ENCODE results near the gene SYPL2.

Gene SYPL2

DNA sequence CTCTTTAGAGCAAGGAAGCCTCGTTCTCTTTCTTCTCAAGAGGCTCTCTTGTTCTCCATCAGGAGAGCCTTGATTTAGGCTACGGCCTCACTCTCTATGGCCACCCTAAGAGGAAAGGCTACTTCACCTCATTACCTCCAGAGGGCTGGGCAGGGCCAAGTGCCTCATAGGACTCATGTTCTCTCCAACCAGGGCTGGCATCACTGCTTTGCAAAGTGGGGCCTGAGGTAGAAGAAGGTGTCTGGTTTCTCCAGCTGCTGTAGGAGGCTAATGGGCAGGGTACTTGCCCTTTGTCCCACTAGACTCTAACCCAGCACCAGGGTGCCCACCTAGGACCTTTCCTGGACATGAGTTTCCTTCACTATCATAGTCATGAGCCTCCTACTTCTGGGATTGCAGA is 15.3 kb downstream of the SYPL2 start:
- Mint-ChIP-seq H3K27me3 (peaks cover 16% of the 10 kb centered on the region), H3K9me3 (no peaks in the 10 kb centered on the region), H3K36me3 (ENCODE audit: low read depth) (no peaks in the 10 kb centered on the region), H3K27ac (no peak overlapping the region), H3K4me1 (ENCODE audit: low read depth) (peaks cover 29% of the 10 kb centered on the region), H3K4me3 (no peak overlapping the region)

DNA sequence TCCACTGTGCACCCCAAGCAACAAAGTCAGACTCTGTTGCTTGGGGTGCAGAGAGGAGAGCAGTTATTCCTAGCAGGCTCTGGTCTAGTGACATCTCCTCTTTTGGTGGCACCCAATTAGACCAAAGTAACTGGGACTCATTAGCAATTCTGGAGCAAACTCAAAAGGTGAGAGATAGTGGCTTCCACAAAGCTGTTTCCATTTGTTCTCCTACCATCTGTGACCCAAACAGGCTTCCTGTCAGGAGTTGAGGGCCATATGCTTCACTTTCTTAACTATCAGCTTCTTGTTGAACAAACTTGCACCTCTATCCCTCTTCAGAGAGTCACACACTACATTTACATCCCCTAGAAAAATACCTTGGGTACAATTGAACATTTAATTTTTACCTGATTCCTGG is 15.9 kb downstream of the SYPL2 start:
- H3K4me3 Mint-ChIP-seq: peak overlapping the region; percentile 92
- no peaks in the 10 kb centered on the region for H3K36me3 Mint-ChIP-seq (ENCODE audit: low read depth)
- H3K9me3 Mint-ChIP-seq: no peaks in the 10 kb centered on the region
- H3K27ac Mint-ChIP-seq: no peak overlapping the region
- H3K27me3 Mint-ChIP-seq: peaks cover 16% of the 10 kb centered on the region
- H3K4me1 Mint-ChIP-seq (ENCODE audit: low read depth): peaks cover 30% of the 10 kb centered on the region

DNA sequence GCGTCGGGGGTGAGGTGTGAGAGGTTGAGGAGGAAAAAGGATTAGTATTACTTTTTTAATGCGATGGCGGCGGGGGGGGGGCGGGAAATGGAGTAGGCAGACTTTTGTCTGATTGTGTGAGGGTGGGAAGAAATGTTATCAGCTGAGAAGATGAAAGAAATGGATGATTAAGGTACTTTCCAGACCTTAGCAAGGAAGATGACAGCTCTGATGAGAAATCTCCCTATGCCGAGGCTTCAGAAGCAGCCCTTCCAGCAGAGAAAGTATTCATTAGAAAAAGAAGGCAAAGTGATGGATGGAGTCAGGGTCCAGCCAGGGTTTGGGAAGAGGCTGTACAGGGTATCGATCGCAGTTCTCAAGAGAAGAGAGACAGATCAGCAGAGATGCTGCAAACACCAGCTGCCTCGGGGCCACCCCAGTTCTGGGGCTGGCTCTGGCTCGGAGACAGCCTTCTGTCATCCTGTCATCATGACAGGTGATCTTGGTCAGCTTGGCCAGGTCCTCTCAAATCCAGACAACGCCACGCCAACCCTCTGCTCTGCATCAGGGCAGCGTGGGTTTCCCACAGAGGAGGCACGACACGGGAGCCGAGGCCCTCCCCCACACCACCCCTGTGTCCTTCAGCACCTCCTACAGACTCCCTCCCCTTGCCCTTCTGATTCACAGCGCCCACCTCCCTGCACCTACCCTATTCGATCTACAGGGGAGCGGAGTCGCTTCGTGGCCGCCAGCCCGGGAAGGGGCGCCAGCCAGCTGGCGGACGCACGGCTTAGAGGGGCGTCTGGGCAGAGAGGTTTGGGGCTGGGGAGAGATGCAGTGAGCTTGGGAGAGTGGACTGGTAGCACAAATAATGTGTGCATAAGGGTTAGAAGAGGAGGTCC is 16.7 kb downstream of the SYPL2 start:
- Mint-ChIP-seq H3K36me3 (ENCODE audit: low read depth) (peaks cover 3% of the 10 kb centered on the region), H3K27ac (peak overlapping the region; percentile 77), H3K27me3 (peaks cover 16% of the 10 kb centered on the region), H3K9me3 (no peaks in the 10 kb centered on the region), H3K4me3 (peak overlapping the region; percentile 92), H3K4me1 (ENCODE audit: low read depth) (peaks cover 30% of the 10 kb centered on the region)

DNA sequence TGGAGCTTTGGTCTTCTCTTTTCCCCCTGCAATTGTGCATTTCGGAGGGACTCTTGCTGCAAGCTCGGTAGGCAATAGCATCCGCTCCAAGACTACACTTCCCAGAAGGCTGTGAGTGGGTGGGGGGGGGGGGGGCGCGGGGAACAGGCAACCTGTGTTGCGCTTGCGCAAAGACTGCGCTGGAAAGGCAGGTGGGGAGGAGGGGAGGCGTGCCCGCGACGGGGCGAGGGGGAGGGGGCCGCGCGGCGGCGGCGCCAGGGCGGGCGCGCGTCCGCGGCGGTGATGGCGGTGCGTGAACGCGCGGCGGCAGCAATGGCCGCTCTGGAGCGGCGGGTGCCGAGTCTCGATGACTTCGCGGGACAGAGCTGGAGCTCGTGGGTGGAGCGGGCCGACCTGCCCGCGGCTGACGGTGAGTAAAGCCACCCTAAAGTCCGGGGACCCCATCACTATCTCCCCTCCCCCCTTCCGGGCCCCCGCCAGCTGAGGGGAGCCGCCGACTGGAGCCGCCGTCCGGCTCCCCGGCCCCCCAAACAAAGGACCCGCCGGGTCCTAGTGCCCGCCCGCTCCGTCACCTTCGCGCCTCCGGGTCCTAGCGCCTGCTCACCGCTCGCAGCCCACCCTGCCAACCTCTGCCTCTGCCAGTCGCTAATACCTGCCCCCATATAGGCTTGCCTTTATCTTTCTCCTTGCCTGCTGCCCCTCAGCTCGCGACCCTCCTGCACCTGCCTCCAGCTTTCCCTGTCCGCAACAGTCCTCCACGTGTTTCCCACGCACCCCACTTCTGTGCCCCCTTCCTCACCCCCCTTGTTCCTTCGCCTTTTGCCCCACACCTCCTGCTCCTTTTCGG is 17.5 kb downstream of the SYPL2 start, which contains the start of gene ATXN7L2:
Gene ATXN7L2 (plus strand): TSS at position 234 of the 847 bp plus-strand sequence. CDS start 49 bp downstream, at position 283.
- Mint-ChIP-seq H3K4me1 (ENCODE audit: low read depth) (peaks cover 30% of the 10 kb centered on the region), H3K27ac (peak within 1 kb of the TSS; percentile 97), H3K9me3 (no peaks in the 10 kb centered on the region), H3K36me3 (ENCODE audit: low read depth) (peaks cover 11% of the 10 kb centered on the region), H3K4me3 (peak within 1 kb of the TSS; percentile 96), H3K27me3 (peaks cover 9% of the 10 kb centered on the region)

DNA sequence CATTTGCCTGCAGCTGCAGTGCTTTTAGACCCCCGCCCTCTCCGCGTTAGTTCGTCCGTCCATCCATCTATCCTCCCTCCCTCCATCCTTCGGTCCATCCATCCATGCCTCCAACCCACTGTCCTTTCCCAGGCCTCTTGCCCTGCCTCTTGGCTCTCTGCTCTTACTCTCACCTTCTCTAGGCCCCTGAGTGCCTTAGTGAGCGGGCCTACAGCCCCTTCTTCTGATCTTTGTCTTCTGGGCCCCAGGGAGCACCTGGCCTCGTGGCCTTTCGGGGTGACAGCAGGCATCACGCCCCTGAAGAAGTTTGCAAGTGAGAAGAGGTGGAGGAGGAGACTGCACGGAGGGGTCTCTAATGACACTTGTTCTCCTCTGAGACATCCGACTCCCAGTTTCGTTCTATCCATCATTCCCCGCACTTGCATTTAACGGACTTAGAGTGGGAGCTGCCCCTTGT is 18.2 kb downstream of the SYPL2 start:
- Mint-ChIP-seq H3K27me3 (peaks cover 6% of the 10 kb centered on the region), H3K9me3 (no peaks in the 10 kb centered on the region), H3K4me3 (peak overlapping the region; percentile 96), H3K4me1 (ENCODE audit: low read depth) (peaks cover 30% of the 10 kb centered on the region), H3K27ac (peak overlapping the region; percentile 97), H3K36me3 (ENCODE audit: low read depth) (peaks cover 11% of the 10 kb centered on the region)

DNA sequence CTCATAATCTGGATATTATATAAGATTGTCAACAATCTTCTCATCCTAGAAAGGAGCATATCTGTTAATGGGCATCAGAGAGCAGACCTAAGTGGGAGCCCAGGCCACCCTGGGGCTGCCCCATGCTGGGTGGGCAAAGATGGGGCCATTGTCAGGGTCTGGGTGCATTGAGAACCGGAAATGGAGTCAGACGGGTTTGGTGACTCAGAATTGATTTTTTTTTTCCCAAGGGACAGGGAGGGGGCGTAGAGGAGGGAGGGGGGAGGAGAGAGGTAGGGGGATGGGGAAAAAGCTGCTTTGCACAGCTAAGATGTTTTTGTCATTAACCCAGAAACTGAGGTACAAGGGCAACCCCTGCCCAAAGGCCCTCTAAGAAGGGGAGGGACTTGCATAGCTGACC is 18.7 kb downstream of the SYPL2 start:
- H3K9me3 Mint-ChIP-seq: no peaks in the 10 kb centered on the region
- H3K27me3 Mint-ChIP-seq: peaks cover 4% of the 10 kb centered on the region
- H3K27ac Mint-ChIP-seq: peak overlapping the region; percentile 97
- peaks cover 30% of the 10 kb centered on the region for H3K4me1 Mint-ChIP-seq (ENCODE audit: low read depth)
- peaks cover 11% of the 10 kb centered on the region for H3K36me3 Mint-ChIP-seq (ENCODE audit: low read depth)
- H3K4me3 Mint-ChIP-seq: peak overlapping the region; percentile 96

DNA sequence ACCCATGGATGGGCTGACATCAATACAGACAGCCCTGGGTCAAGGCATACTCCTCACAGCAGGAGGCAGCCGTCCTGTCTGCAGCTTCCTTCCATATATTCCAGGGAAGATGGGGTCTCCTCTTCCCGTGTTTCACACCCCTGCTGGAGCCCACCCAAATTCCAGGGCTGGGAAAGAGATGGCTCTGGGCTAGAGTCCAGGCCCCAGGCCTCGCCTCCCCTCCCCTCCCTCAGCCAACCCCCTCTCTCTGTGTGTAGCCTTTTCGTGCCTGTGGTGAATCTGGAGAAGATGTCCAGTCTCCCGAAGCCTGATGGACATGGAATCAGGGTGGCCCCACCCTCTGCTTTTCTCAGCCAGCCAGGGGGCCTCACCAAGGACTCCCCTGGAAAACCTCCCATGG is 20.9 kb downstream of the SYPL2 start:
- Mint-ChIP-seq H3K36me3 (ENCODE audit: low read depth) (peaks cover 11% of the 10 kb centered on the region), H3K4me1 (ENCODE audit: low read depth) (peaks cover 29% of the 10 kb centered on the region), H3K9me3 (no peaks in the 10 kb centered on the region), H3K27ac (no peak overlapping the region), H3K4me3 (no peak overlapping the region), H3K27me3 (no peaks in the 10 kb centered on the region)

DNA sequence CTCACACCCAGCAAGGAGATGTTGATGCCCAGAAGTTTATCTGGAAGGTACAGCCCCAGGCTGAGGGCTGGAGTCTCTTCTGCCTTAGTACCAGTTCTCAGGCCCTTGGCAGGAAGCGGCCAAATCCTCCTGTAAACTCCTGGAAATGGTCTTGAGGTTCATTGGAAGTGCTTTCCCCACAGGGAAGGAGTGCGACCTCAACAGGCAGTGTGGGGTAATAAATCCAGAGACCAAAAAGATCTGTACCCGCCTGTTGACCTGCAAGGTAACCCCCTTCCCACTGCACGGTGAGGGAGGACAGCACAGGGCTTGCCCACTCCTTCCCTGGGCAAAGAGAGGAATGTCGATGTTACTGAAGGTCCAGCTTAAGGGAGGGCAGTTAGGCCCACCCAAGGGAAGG is 21.9 kb downstream of the SYPL2 start:
- no peak overlapping the region for H3K27ac Mint-ChIP-seq
- H3K4me1 Mint-ChIP-seq (ENCODE audit: low read depth): peaks cover 22% of the 10 kb centered on the region
- H3K4me3 Mint-ChIP-seq: no peak overlapping the region
- H3K9me3 Mint-ChIP-seq: no peaks in the 10 kb centered on the region
- H3K27me3 Mint-ChIP-seq: no peaks in the 10 kb centered on the region
- peaks cover 11% of the 10 kb centered on the region for H3K36me3 Mint-ChIP-seq (ENCODE audit: low read depth)

DNA sequence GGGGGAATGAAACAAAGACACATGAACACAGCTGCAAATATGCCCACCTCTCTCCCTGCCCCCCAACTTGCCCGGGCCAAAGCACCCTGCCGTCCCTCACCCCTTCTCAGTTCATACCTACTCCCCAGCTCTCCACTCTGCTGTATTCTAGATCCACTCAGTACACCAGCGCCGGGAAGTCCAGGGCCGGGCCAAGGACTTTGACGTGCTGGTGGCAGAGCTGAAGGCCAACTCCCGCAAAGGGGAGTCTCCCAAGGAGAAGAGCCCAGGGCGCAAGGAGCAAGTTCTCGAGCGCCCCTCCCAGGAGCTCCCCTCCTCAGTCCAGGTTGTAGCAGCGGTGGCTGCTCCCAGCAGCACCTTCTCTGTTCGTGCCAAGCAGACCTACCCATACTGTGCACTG is 22.4 kb downstream of the SYPL2 start:
- H3K27ac Mint-ChIP-seq: no peak overlapping the region
- no peak overlapping the region for H3K4me3 Mint-ChIP-seq
- H3K36me3 Mint-ChIP-seq (ENCODE audit: low read depth): peaks cover 11% of the 10 kb centered on the region
- no peaks in the 10 kb centered on the region for H3K27me3 Mint-ChIP-seq
- H3K4me1 Mint-ChIP-seq (ENCODE audit: low read depth): peaks cover 18% of the 10 kb centered on the region
- H3K9me3 Mint-ChIP-seq: no peaks in the 10 kb centered on the region

DNA sequence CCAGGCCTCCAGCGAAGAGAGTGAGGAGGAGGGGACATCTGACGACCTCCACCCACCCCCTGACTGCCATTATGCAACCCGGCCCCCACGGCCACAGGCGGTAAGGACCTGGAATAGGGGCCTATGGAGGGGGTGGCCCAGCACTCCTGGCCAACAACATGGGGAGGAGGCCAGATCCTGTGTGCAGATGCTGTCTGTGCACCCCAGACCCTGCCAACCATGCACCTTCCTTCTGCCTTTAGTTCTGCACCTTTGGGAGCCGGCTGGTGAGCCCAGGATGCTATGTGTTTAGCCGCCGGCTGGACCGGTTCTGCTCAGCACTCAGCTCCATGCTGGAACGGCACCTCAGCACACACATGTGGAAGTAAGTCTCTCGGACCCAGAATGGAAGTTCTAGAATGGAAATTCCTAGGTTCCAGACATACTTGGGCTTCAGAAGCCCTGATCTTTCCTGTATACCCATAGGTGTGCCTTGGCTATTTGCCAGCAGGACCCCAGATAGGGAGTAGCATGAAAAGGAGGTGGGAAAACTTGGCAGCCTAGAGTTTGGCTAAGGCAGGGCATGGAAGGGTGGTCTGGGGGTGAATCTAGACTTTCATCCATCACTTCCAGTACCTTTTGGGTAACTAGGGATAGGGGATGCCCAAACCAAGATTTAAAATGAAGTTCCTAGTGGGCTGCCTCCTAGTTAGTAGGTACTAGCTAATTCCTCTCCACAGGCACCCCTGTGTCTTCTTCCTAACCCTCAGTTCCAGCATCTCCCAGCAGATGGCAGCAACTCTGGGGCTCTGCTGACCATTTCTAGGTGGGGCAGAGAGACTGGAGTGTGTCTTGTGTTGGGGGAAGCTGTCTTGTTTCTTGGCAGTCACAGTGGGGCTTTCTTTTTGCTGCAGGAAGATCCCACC is 23.9 kb downstream of the SYPL2 start:
- no peaks in the 10 kb centered on the region for H3K27me3 Mint-ChIP-seq
- H3K4me3 Mint-ChIP-seq: no peak overlapping the region
- H3K36me3 Mint-ChIP-seq (ENCODE audit: low read depth): peaks cover 11% of the 10 kb centered on the region
- H3K4me1 Mint-ChIP-seq (ENCODE audit: low read depth): peaks cover 24% of the 10 kb centered on the region
- H3K9me3 Mint-ChIP-seq: no peaks in the 10 kb centered on the region
- H3K27ac Mint-ChIP-seq: no peak overlapping the region

DNA sequence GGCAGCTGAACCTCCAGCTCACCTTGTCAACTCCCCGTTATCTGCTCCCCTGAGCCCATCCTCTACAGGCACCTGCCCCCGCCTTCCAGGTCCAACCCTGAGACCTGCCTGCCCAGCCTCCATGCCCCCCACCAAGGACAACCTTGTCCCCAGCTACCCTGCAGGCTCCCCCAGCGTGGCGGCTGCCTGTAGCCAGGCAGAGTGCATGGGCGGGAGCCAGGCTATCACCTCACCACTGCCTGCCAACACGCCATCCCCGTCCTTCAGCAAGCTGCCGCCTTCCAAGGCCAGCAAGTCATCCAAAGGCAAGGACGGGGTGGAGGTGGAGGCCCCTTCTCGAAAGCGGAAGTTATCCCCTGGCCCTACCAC is 24.6 kb downstream of the SYPL2 start:
- Mint-ChIP-seq H3K4me1 (ENCODE audit: low read depth) (peaks cover 27% of the 10 kb centered on the region), H3K9me3 (no peaks in the 10 kb centered on the region), H3K27ac (no peak overlapping the region), H3K36me3 (ENCODE audit: low read depth) (peaks cover 11% of the 10 kb centered on the region), H3K27me3 (no peaks in the 10 kb centered on the region), H3K4me3 (no peak overlapping the region)

DNA sequence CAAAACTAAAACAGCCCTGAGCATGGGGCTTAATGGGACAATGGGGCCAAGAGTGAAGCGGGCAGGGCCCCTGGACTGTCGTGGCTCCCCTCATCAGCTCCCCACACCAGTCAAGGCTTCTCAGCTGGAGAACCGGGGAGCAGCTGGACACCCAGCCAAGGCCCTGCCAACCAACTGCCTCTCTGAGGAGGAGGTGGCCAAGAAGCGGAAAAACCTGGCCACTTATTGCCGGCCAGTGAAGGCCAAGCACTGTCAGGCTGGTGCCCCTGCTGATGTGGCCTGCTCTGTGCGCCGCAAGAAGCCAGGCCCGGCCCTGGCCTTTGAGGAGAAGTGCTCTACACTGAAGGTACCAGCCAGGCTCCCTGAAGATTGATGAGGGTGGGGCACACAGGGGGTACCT is 25.0 kb downstream of the SYPL2 start:
- H3K4me3 Mint-ChIP-seq: no peak overlapping the region
- H3K27me3 Mint-ChIP-seq: no peaks in the 10 kb centered on the region
- no peak overlapping the region for H3K27ac Mint-ChIP-seq
- no peaks in the 10 kb centered on the region for H3K9me3 Mint-ChIP-seq
- H3K4me1 Mint-ChIP-seq (ENCODE audit: low read depth): peaks cover 30% of the 10 kb centered on the region
- H3K36me3 Mint-ChIP-seq (ENCODE audit: low read depth): peaks cover 11% of the 10 kb centered on the region

DNA sequence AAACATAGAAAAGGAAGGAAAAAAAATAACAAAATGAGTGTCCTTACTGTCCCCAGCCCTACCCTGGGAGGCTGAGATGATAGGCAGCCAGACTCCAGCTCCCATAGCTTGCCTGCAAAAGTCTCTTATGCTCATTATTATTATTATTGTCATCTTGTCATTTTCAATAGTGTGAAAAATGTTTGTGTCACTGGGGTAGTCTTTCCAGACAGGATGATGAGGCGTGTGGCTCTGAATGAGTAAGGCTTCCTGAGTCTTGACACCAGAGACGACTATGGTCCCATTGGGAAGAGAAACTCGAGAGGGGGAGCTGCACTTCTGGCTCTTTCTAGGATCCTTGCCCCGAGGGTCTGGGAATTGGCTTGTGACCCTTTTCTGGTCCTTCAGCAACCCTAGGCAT is 26.4 kb downstream of the SYPL2 start:
- peaks cover 11% of the 10 kb centered on the region for H3K36me3 Mint-ChIP-seq (ENCODE audit: low read depth)
- H3K4me3 Mint-ChIP-seq: no peak overlapping the region
- H3K4me1 Mint-ChIP-seq (ENCODE audit: low read depth): peaks cover 37% of the 10 kb centered on the region
- H3K27me3 Mint-ChIP-seq: no peaks in the 10 kb centered on the region
- H3K9me3 Mint-ChIP-seq: no peaks in the 10 kb centered on the region
- H3K27ac Mint-ChIP-seq: no peak overlapping the region

DNA sequence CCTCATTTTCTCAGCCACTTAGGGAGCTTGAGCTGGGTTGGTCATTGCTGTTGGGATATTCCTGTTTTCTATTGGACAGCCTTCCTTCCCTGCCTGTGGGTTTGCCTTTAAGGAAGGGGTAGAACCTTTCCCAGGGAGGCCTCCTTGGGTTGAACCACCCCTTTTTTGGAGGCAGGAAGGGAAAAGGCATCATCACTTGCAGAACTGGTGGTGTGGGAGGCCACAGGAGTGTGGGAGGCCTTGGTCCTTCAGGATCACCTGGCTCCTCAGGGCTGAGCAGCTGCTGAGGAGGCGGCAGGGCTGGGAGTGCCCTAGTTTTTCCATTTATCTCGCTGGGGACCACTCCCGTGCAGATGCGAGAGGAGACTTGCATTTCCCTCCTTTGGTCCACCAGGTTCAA is 26.9 kb downstream of the SYPL2 start:
- H3K27me3 Mint-ChIP-seq: no peaks in the 10 kb centered on the region
- peaks cover 41% of the 10 kb centered on the region for H3K4me1 Mint-ChIP-seq (ENCODE audit: low read depth)
- H3K27ac Mint-ChIP-seq: no peak overlapping the region
- H3K4me3 Mint-ChIP-seq: peak overlapping the region; percentile 95
- H3K36me3 Mint-ChIP-seq (ENCODE audit: low read depth): peaks cover 7% of the 10 kb centered on the region
- no peaks in the 10 kb centered on the region for H3K9me3 Mint-ChIP-seq
